GM19324 (cell line): ENCODE data around the gene BRWD1.
"Not testable (repeated sequence)": the region's sequence is repeated elsewhere in the genome, so short reads cannot be mapped to it uniquely, and the experiment has no call there.

Experiments used
- ATAC-seq: cut with Tn5 transposase; IDR thresholded peaks from one replicate; pipeline ENCODE4 v1.9.1; 2021; ENCODE audit warnings: mild to moderate bottlenecking, moderate library complexity; ENCODE audit not compliant: unreplicated experiment, low FRiP score

The BRWD1 gene

DNA sequence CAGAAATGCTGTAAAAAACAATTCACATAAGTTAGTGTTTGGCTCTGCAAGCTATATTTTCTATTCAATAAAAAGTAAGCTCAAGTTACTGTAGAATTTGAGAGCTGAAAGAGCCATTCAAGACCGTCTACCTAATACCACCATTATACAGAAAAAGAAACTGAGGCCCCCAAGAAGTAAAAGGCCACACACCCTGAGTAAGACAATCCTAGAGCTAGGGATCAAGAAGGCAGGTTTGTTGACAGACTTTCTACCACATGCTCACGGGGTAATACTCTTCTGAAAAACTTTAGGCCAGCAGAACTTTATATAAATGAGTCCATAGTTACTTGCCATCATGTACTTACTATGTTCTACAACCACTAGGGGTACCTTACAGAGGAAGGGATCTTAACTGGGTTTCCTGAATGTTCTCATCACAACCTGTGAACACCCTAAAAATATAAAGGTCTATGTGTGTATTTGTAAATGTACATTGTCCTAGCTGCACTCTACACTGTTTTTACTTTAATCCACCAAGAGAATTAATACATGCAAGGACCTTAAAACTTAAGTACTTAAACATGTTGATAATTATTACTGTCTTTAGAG is 132.9 kb downstream of the BRWD1 start:
- ATAC-seq = no peak

- no peak for ATAC-seq
These were observed 135.0 kb downstream of the BRWD1 start for GRCh38 chr21:39178421-39178820.

DNA sequence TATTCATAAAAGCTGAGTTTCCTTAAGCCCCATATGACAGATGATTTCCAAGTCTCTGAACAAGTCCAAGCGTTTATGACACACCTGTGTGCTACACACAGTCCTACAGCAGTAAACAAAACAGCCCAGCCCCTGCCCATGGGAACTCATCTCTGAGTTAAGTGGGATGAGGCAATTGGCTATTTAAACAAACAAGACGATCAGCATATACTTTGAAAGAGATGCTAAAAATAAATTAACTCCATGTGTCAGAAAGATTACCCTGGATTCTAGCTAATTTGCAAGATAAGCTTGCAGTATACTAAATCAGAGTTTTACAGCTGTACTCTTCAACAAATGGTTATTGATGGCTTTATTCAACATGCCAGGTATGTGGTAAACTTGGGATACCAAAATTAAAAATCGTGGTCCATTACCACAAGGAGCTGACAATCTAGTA is 137.1 kb downstream of the BRWD1 start:
- no peak for ATAC-seq

DNA sequence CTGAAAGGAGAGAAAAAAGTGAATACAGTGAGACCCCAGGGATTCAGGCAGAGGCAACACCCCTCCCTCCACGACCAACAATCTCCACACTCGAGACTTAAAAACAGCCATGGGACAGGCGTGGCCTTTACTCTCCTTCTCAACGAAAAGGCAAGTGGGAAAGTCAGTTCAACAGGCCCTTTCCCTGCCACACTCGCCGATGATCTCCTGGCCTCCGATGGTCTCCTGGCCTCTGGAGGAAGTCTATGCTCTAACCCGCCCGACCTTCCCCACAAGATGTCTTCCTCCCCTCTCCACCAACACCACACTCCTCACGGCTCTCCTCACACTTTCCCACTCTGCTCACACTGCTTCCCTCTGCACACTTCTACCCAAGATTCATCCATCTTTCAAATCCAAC is 137.8 kb downstream of the BRWD1 start:
- no peak for ATAC-seq

DNA sequence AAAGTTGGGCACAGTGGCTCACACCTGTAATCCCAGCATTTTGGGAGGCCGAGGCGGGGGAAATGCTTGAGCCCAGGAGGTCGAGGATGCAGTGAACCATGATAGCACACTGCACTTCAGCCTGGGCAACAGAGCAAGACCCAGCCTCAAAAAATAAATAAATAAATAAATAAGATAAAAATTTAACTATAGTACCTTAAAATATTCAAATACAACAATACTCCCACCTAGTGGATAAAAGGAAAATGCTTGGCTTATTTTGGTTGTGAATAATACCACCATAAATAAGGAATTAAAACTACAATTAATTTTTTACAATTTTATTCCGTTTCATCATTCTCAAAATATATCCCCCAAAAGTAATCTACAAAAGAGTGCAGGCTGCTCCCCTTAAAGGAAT is 138.3 kb downstream of the BRWD1 start:
- ATAC-seq = no peak

- no peak for ATAC-seq
These were observed 139.4 kb downstream of the BRWD1 start for GRCh38 chr21:39173716-39174680.

DNA sequence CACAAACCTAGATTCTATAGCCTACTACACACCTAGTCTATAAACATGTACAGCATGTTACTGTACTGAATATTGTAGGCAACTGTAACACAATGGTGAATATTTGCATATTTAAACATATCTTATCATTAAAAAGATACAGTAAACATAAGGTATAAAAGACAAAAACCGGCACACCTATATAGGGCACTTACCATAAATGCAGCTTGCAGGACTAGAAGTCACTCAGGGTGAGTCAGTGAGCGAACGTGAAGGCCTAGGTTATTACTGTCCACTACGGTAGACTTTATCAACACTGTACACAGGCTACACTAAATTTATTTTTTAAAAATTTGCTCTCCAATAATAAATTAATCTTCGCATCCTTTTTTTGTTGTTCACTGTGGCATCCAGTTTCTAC is 143.5 kb downstream of the BRWD1 start:
- ATAC-seq = no peak

- no peak for ATAC-seq
These were observed 144.6 kb downstream of the BRWD1 start for GRCh38 chr21:39168800-39169199.

- ATAC-seq = no peak
These were observed 148.9 kb downstream of the BRWD1 start for GRCh38 chr21:39164523-39164922.

DNA sequence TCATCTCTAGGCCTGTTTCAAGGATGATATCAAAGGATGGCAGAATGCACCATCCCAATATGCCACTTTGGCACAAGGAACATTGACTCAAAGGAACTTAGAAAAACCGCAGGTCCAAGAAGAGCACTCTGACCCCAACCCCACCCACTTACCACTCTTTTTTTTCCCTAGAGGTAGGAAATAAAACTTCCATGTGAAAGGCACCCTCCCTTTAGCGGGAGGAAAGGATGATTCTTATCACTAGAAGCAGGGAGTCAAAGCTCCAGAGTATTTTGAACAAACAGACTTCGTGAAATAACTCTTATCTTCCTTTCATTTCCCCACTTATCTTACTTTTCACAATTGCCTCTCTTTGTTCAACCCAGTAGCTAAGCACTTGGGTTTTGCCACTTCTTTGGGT is 152.4 kb downstream of the BRWD1 start:
- no peak for ATAC-seq

- no peak for ATAC-seq
These were observed 153.9 kb downstream of the BRWD1 start for GRCh38 chr21:39159342-39160063.

- not testable (repeated sequence) for ATAC-seq
These were observed 156.2 kb downstream of the BRWD1 start for GRCh38 chr21:39157241-39157640.

- no peak for ATAC-seq
These were observed 157.4 kb downstream of the BRWD1 start for GRCh38 chr21:39156024-39156423.

DNA sequence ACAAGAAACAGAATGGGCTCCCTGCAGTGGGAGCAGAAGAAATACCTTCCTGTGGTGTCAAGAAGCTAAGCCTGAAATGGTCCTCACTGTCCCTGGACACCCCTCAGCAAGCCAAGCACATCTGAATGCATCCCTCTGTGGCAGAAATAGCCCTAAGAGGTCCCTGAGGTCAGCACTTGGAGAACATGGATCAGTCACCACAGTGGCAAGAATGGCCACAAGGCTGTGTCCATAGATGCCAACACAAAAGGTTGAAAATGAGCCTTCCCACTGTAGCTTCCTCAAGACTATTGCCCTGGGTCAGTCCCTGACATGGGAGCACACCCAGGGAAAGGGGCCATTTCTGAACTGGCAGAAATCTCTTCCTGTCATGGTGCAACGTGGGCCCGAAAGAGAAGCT is 157.9 kb downstream of the BRWD1 start:
- no peak for ATAC-seq

DNA sequence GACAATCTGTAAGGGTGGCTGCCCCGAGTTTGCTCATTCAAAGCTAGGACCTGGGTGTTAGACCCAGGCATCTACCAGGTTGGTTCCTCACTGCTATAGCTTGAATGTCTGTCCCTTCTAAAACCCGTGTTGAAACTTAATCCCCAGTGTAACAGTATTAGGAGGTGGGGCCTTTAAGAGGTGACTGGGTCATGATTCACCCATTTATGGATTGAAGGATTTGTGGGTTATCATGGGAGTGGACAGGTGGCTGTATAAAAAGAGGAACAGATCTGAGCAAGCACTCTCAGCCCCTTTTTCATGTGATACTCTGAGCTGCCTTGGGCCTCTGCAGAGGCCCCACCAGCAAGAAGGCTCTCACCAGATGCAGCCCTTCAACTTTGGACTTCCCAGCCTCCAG is 159.6 kb downstream of the BRWD1 start:
- ATAC-seq = no peak

GRCh38 chr21:39153373-39153772 is 160.1 kb downstream of the BRWD1 start:
- ATAC-seq = no peak

- no peak for ATAC-seq
These were observed 161.2 kb downstream of the BRWD1 start for GRCh38 chr21:39152271-39152670.

DNA sequence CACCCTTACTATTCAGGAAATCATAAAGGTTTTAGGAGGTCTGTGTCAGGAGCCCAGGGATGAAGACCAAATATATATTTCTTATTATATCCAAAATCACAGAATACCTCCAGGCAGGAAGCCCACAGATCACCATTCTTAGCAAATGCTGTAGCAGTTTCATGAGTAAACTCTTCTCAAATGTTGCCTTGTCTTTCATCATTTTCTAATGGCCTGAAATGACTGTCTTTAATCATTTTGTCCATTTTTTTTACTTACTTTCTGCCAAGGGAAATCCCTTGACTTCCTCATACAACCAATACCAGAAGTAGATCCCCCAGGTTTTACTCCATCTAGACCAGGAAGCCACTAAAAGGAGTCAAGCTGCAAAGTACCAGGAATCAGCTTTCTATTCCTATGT is 162.6 kb downstream of the BRWD1 start:
- no peak for ATAC-seq

DNA sequence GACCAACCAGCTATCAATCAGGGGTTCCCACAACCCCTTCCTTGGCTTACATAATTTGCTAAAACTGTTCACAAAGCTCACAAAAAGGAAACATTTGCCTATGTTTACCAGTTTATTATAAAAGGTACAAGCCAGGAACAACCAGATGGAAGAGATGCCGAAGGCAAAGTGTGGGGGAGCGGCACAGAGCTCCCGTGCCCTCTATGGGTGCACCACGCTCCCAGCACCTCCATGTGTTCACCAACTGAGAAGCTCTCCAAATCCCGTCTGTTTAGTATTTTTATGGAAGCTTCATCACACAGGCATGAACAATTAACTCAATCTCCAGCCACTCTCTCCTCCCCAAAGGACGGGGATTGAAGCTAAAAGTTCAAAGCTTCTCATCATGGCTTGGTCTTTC is 163.1 kb downstream of the BRWD1 start:
- no peak for ATAC-seq

DNA sequence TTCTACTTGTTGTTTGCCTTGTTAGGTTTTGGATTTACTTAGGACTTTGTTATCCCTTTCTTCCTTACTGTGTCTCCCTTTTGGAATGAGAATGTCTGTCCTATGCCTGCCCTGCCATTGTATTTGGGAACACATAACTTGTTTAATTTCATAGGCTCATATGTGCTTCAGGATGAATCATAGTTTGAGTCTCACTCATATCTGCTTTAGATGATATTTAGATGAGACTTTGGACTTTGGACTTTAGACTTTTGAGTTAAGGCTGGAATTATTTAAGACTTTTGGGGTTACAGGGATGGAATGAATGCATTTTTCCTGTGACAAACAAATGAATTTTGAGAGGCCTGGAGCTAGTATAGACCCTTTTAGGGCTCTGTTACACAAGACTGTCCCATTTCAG is 163.6 kb downstream of the BRWD1 start:
- ATAC-seq = no peak

DNA sequence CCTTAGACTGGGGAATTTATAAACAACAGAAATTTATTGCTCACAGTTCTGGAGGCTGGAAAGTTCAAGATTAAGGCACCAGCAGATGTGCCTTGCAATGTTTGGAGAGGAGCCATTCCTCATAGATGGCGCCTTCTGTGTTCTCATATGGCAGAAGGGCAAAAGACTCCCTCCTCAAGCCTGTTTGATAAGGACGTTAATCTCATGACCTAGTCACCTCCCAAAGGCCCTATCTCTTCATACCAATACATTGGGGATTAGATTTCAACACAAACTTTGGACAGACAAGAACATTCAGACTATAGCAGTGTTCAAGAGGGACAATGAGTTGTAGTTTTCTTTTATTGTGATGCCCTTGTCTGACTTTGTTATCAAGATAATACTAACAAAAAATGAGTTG is 164.5 kb downstream of the BRWD1 start:
- ATAC-seq = no peak
